H1 (cell line): ENCODE results near the gene GPR176. TPM values are rescaled to one million over a fixed set of nuclear protein-coding genes. Genes with fewer than 3 reads are reported as not detected.

Source experiments
- CTCF ChIA-PET: fragments of 300-600 bp; sonication (Branson Sonifier 250); formaldehyde crosslinking; loops from one replicate; lab custom pipeline; 2021; ENCODE audit not compliant: partially characterized antibody; lab: Charles Lee
- POLR2A ChIA-PET: fragments of 300-600 bp; sonication (Branson Sonifier 250); formaldehyde crosslinking; loops from one replicate; lab custom pipeline; 2021; ENCODE audit warnings: inconsistent platforms; ENCODE audit not compliant: partially characterized antibody; lab: Charles Lee
- DNase-seq, 2 experiments: peaks; one replicate each; pipeline versions ENCODE4 v3.0.0 to v3.0.0-alpha.2; 2010 to 2022; ENCODE audit warnings: low spot score in 2 of 2, low read depth in 1 of 2, mixed read lengths in 1 of 2
- FAIRE-seq: peaks from 2 replicates; lab custom pipeline; 2011; peaks lifted over from hg19 to GRCh38; lab: Jason Lieb, UNC
- H2AFZ ChIP-seq: 2 replicates; pipeline ENCODE4 v1.8.1; 2012; ENCODE audit warnings: low read length, inconsistent platforms
- H2AK5ac ChIP-seq: 2 replicates; pipeline ENCODE4 v1.6.1; 2013; ENCODE audit warnings: low read depth, low read length
- H2BK120ac ChIP-seq: replicated peaks from 2 replicates; pipeline ENCODE3; 2013; ENCODE audit warnings: low read depth, low read length, inconsistent platforms
- H2BK12ac ChIP-seq: 2 replicates; pipeline ENCODE4 v1.6.1; 2013; ENCODE audit warnings: low read depth, low read length
- H2BK15ac ChIP-seq: 2 replicates; pipeline ENCODE4 v1.6.1; 2013; ENCODE audit warnings: low read length
- H2BK20ac ChIP-seq: 2 replicates; pipeline ENCODE4 v1.6.1; 2013; ENCODE audit warnings: low read length
- H2BK5ac ChIP-seq: 2 replicates; pipeline ENCODE4 v1.6.1; 2013; ENCODE audit warnings: low read depth, low read length
- H3K14ac ChIP-seq: 2 replicates; pipeline ENCODE4 v1.6.1; 2013; ENCODE audit warnings: inconsistent platforms; ENCODE audit not compliant: insufficient read length
- H3K18ac ChIP-seq: 2 replicates; pipeline ENCODE4 v1.6.1; 2013; ENCODE audit warnings: low read length; ENCODE audit errors: extremely low read depth
- H3K23ac ChIP-seq: 2 replicates; pipeline ENCODE4 v1.6.1; 2013; ENCODE audit warnings: inconsistent platforms; ENCODE audit not compliant: insufficient read length
- H3K23me2 ChIP-seq: 2 replicates; pipeline ENCODE4 v1.6.1; 2013; ENCODE audit warnings: low read depth, low read length
- H3K27ac ChIP-seq: 2 replicates; pipeline ENCODE4 v1.6.1; 2011; ENCODE audit warnings: low read depth, low read length, inconsistent platforms
- H3K27me3 ChIP-seq, 4 experiments: replicated peaks in 1 of 4; 1 replicate in 1 of 4; 2 replicates in 3 of 4; pipeline versions ENCODE4 v1.6.1 to v1.8.1; 2011 to 2013; ENCODE audit warnings: low read length in 3 of 4, mild to moderate bottlenecking in 3 of 4, inconsistent platforms in 2 of 4, mixed read lengths in 2 of 4, moderate library complexity in 1 of 4; ENCODE audit not compliant: control insufficient read depth in 3 of 4, insufficient read depth in 3 of 4; ENCODE audit errors: extremely low read depth in 1 of 4
- H3K36me3 ChIP-seq, 4 experiments: 2 replicates each; pipeline versions ENCODE4 v1.6.1 to v1.8.1; 2011 to 2013; ENCODE audit warnings: mild to moderate bottlenecking in 4 of 4, low read length in 3 of 4, moderate library complexity in 2 of 4, control low read depth in 1 of 4, inconsistent platforms in 1 of 4; ENCODE audit not compliant: insufficient read depth in 4 of 4, control insufficient read depth in 2 of 4
- H3K4ac ChIP-seq: replicated peaks from 2 replicates; pipeline ENCODE3; 2013; ENCODE audit warnings: low read length, low read depth, mixed read lengths, inconsistent platforms; ENCODE audit not compliant: insufficient read length
- H3K4me1 ChIP-seq, 4 experiments: replicated peaks in 1 of 4; 1 replicate in 1 of 4; 2 replicates in 3 of 4; pipeline versions ENCODE4 v1.6.1 to v1.8.1; 2011 to 2013; ENCODE audit warnings: low read length in 3 of 4, inconsistent platforms in 2 of 4, mixed read lengths in 1 of 4; ENCODE audit not compliant: insufficient read depth in 4 of 4, control insufficient read depth in 3 of 4
- H3K4me2 ChIP-seq, 2 experiments: 2 replicates each; pipeline versions ENCODE4 v1.6.1 to v1.8.1; 2011 to 2013; ENCODE audit warnings: low read depth in 2 of 2, low read length in 2 of 2, control low read depth in 1 of 2, inconsistent platforms in 1 of 2, mild to moderate bottlenecking in 1 of 2; ENCODE audit not compliant: insufficient read depth in 1 of 2
- H3K4me3 ChIP-seq, 4 experiments: fragments of 200-600, 300-600 bp in 1 of 4; sonication (generic), shearing (Covaris generic), sonication (Bioruptor Twin) in 1 of 4; 2 replicates each; pipeline versions ENCODE4 v1.5.1 to v1.8.1; 2011 to 2016; ENCODE audit warnings: low read length in 4 of 4, low read depth in 3 of 4, control low read depth in 2 of 4, inconsistent platforms in 2 of 4, mild to moderate bottlenecking in 2 of 4, mixed read lengths in 1 of 4, moderate library complexity in 1 of 4; ENCODE audit not compliant: insufficient read depth in 2 of 4; ENCODE audit errors: extremely low read depth in 1 of 4
- H3K56ac ChIP-seq: replicated peaks from 2 replicates; pipeline ENCODE3; 2013; ENCODE audit warnings: low read depth, mild to moderate bottlenecking, mixed read lengths, low read length, inconsistent platforms; ENCODE audit not compliant: insufficient read length
- H3K79me1 ChIP-seq: 2 replicates; pipeline ENCODE4 v1.6.1; 2013; ENCODE audit warnings: low read depth, low read length, control low read depth
- H3K79me2 ChIP-seq, 2 experiments: 2 replicates each; pipeline versions ENCODE4 v1.6.1 to v1.8.1; 2012 to 2013; ENCODE audit warnings: low read length in 2 of 2, mild to moderate bottlenecking in 2 of 2, inconsistent platforms in 1 of 2; ENCODE audit not compliant: insufficient read depth in 2 of 2, control insufficient read depth in 1 of 2
- H3K9ac ChIP-seq, 4 experiments: replicated peaks in 1 of 4; 1 replicate in 1 of 4; 2 replicates in 3 of 4; pipeline versions ENCODE4 v1.6.1 to v1.8.1; 2011 to 2013; ENCODE audit warnings: low read depth in 3 of 4, low read length in 3 of 4, control low read depth in 2 of 4, mild to moderate bottlenecking in 2 of 4, moderate library complexity in 2 of 4, inconsistent platforms in 1 of 4; ENCODE audit errors: extremely low read depth in 1 of 4
- H3K9me3 ChIP-seq, 2 experiments: 2 replicates each; pipeline versions ENCODE4 v1.6.1 to v1.8.1; 2012 to 2013; ENCODE audit warnings: mild to moderate bottlenecking in 2 of 2, moderate library complexity in 2 of 2, control low read depth in 1 of 2, inconsistent platforms in 1 of 2, low read depth in 1 of 2, low read length in 1 of 2, mixed read lengths in 1 of 2; ENCODE audit not compliant: insufficient read depth in 2 of 2
- H4K20me1 ChIP-seq, 2 experiments: replicated peaks in 1 of 2; 2 replicates each; pipeline versions ENCODE3 to v1.8.1; 2011 to 2013; ENCODE audit warnings: inconsistent platforms in 2 of 2, low read length in 2 of 2, mild to moderate bottlenecking in 1 of 2; ENCODE audit not compliant: insufficient read depth in 2 of 2, control insufficient read depth in 1 of 2
- H4K5ac ChIP-seq: 2 replicates; pipeline ENCODE4 v1.6.1; 2013; ENCODE audit warnings: low read length, low read depth, mixed read lengths, inconsistent platforms; ENCODE audit not compliant: insufficient read length
- H4K8ac ChIP-seq: 2 replicates; pipeline ENCODE4 v1.8.0; 2013; ENCODE audit warnings: mild to moderate bottlenecking, moderate library complexity, low read length, inconsistent platforms; ENCODE audit not compliant: insufficient read depth; ENCODE audit errors: extremely low read depth
- H4K91ac ChIP-seq: replicated peaks from 2 replicates; pipeline ENCODE3; 2013; ENCODE audit warnings: low read length, mixed read lengths, inconsistent platforms; ENCODE audit not compliant: insufficient read length
- BACH1 ChIP-seq: IDR thresholded peaks from 2 replicates; pipeline ENCODE4 v1.6.1; 2012; ENCODE audit warnings: low read length, improper control_type of control experiment
- TCF12 ChIP-seq: IDR thresholded peaks from 2 replicates; pipeline ENCODE4 v1.6.1; 2011; ENCODE audit warnings: low read depth, mild to moderate bottlenecking, low read length
- WGBS, 2 experiments: shearing (Covaris generic) in 1 of 2; methylation state at CpG; one replicate each; pipeline versions ENCODE4 v1.1.6 to v1.1.7; 2013 to 2015; ENCODE audit warnings: low lambda C conversion rate in 2 of 2, mixed read lengths in 2 of 2, inconsistent platforms in 1 of 2, low coverage in 1 of 2, missing lambda C conversion rate in 1 of 2; ENCODE audit not compliant: insufficient replicate concordance in 2 of 2, insufficient coverage in 1 of 2, insufficient read length in 1 of 2; ENCODE audit errors: extremely low coverage in 1 of 2, missing lambda C conversion rate in 1 of 2; 5-methylcytosine and 5-hydroxymethylcytosine counted together
- polyA plus RNA-seq, 7 experiments: library from polyadenylated mRNA; depleted of rRNA in 3 of 7; stranded (reverse) in 5 of 7; unstranded in 2 of 7; fragments of >200 nt in 5 of 7; fragments of 200-250 nt in 2 of 7; gene quantifications; 1 replicate in 5 of 7; 2 replicates in 1 of 7; 4 replicates in 1 of 7; pipeline versions ENCODE4 v1.2.1 to v1.2.3, GENCODE V29; 2011 to 2013; ENCODE audit warnings: missing spikeins in 2 of 7, mixed read lengths in 2 of 7
- total RNA-seq: library from RNA; stranded (reverse); fragmentation: NEBNext Ultra II Directional; extraction: Animal tissue kit (Norgen Biotek cat#: 25700); gene quantifications from 2 replicates; pipeline ENCODE4 v1.2.1, GENCODE V29; 2021

The GPR176 gene
- total and polyA plus RNA-seq, 2 of the 8 experiments (the other 6 are each of a cell fraction or from before 2014, with no cell fraction given) = 190 to 281 TPM

- no peak overlapping the region for H4K8ac ChIP-seq
- FAIRE-seq = no peak
- no peaks in the 10 kb centered on the region for H3K27me3 ChIP-seq
- no peak overlapping the region for H3K18ac ChIP-seq
- no peak overlapping the region for H2BK120ac ChIP-seq
- no peak overlapping the region for H3K4ac ChIP-seq
- no peak overlapping the region for H3K23ac ChIP-seq
- H3K79me2 ChIP-seq = no peaks in the 10 kb centered on the region
- H2BK20ac ChIP-seq = no peak overlapping the region
- no peak overlapping the region for H4K5ac ChIP-seq
- H3K56ac ChIP-seq = no peak overlapping the region
- no peak overlapping the region for H2AK5ac ChIP-seq
- no peak for DNase-seq
- no peaks in the 10 kb centered on the region for H3K9me3 ChIP-seq
- no peak overlapping the region for H4K91ac ChIP-seq
- no peaks in the 10 kb centered on the region for H3K79me1 ChIP-seq
- H2AFZ ChIP-seq = no peak overlapping the region
- 0 out of 7 replicates have a peak, but pooled peaks cover 0 to 4% (median 0%) of the 10 kb centered on the region in 4 experiments for H3K4me1 ChIP-seq
- no peak overlapping the region for H3K4me3 ChIP-seq
- H2BK15ac ChIP-seq = no peak overlapping the region
- no peak overlapping the region for H3K27ac ChIP-seq
- no peak overlapping the region for H2BK5ac ChIP-seq
- peaks cover 0 to 2% of the 10 kb centered on the region in 2 experiments for H4K20me1 ChIP-seq
- H3K4me2 ChIP-seq = no peak overlapping the region
- H3K14ac ChIP-seq = no peak overlapping the region
- TF ChIP-seq BACH1 (no peak), TCF12 (no peak)
- POLR2A ChIA-PET = interaction anchor here (0.6 kb wide), 1 partner anchor 26 kb away, joined by 3 read pairs; no protein-coding TSS in a partner anchor
- 81% methylated on average over 1 of the region's 1 CpG; no CpG with 5 or more reads in 1 of the 2 experiments for WGBS, 2 experiments
- CTCF ChIA-PET = interaction anchor here (1.1 kb wide), 1 partner anchor 11 kb away, joined by 3 read pairs; no protein-coding TSS in a partner anchor
- no peaks in the 10 kb centered on the region for H3K23me2 ChIP-seq
- no peak overlapping the region for H2BK12ac ChIP-seq
- H3K9ac ChIP-seq = no peak overlapping the region
- H3K36me3 ChIP-seq = peaks cover 15 to 75% (median 52%) of the 10 kb centered on the region in 4 experiments
These were observed 37.4 kb upstream of the GPR176 start for GRCh38 chr15:39957481-39957880.
